Body of pancreas (tissue), 4 donors: ENCODE data around the gene C8G.

Experiments
- CTCF ChIP-seq, 7 experiments: fragments of 450-650 bp in 4 of 7; fragments of 200-600 bp in 3 of 7; sonication (generic) in 3 of 7; IDR thresholded peaks; one replicate each; pipeline ENCODE4 v1.5.1; 2016 to 2019; ENCODE audit warnings: antibody characterized with exemption in 7 of 7
- POLR2A ChIP-seq, 3 donors: fragments of 450-650 bp; IDR thresholded peaks; one replicate each; pipeline ENCODE4 v1.6.1; 2016; ENCODE audit warnings: antibody characterized with exemption in 3 of 3, mild to moderate bottlenecking in 2 of 3

DNA sequence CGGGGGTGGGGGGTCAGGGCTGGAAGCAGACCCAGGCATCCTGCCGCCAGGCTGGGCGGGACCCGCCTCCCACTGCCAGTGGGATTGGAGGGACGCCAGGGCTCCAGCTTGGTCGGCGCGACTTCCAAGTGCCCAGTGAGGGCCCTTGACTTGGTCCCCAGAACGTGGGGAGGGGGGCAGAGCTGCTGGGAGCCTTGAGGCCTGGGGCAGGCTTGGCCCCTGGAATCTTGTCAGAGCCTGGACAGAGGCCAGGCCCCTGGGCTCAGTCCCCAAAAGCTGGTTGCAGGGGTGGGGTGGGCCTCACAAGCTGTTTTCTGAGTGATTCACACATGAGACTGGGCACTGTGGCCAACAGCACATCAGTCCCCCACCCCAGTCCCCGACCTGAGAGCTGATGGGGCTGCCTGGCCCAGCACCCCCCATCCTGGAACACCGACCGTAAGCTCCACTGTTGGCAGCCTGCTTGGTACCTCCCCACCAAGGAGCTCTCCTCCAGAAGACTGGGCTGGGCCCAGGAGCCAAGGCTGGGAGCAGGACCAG lies 50.8 kb downstream of the C8G start:
- no peak for TF ChIP-seq POLR2A (IDR thresholded peaks at IDR 0.05)
- no peak for TF ChIP-seq CTCF (IDR thresholded peaks at IDR 0.05)
